ENCODE results near the gene UROC1. TPM values are rescaled to one million over a fixed set of nuclear protein-coding genes. Genes with fewer than 3 reads are reported as not detected.

The UROC1 gene
- total and polyA plus RNA-seq, 2 of the 4 experiments (the other 2 are of a cell fraction): not detected

GRCh38 chr3:126519506-126520455 lies 2.2 kb upstream of the UROC1 start:
- Histone ChIP-seq H3K56ac (ENCODE audit: extremely low read depth, insufficient read depth, low read length) (no peak overlapping the region), H2AFZ (replicated peaks; ENCODE audit: low read length, poor library complexity) (no peak overlapping the region), H3K27ac (ENCODE audit: insufficient read depth, low read length) (no peak overlapping the region), H4K8ac (ENCODE audit: low read depth in 2 of 2, low read length in 2 of 2) (no peak overlapping the region), H3K27me3 (ENCODE audit: control insufficient read depth, insufficient read depth, low read length) (peaks cover 37% of the 10 kb centered on the region), H3K23ac (ENCODE audit: low read depth, low read length) (no peak overlapping the region), H4K20me1 (ENCODE audit: insufficient read depth, low read length) (no peaks in the 10 kb centered on the region), H4K91ac (ENCODE audit: insufficient read depth, low read depth, low read length) (no peak overlapping the region), H2AK5ac (ENCODE audit: low read depth, low read length) (no peak overlapping the region), H4K5ac (ENCODE audit: low read depth, low read length) (no peak overlapping the region), H3K79me1 (ENCODE audit: low read depth in 1 of 2, low read length in 2 of 2) (no peaks in the 10 kb centered on the region), H3K4ac (ENCODE audit: low read depth, low read length) (no peak overlapping the region), H3K4me2 (ENCODE audit: low read depth, low read length) (no peak overlapping the region), H3K9me3 (ENCODE audit: control insufficient read depth, insufficient read depth, low read length) (no peaks in the 10 kb centered on the region), H2BK5ac (ENCODE audit: low read depth, low read length, poor library complexity, severe bottlenecking) (no peak overlapping the region), H3K36me3 (ENCODE audit: control insufficient read depth, insufficient read depth, low read length) (no peaks in the 10 kb centered on the region), H2BK120ac (ENCODE audit: low read depth, low read length) (no peak overlapping the region), H3K4me1 (ENCODE audit: control insufficient read depth, insufficient read depth, low read length) (no peaks in the 10 kb centered on the region; the same call in 1 of the 2 replicates), H3K18ac (ENCODE audit: low read depth, low read length) (no peak overlapping the region), H3K9ac (ENCODE audit: low read depth, low read length) (no peak overlapping the region), H3K14ac (replicated peaks; ENCODE audit: low read depth, low read length) (no peak overlapping the region), H3K9me1 (ENCODE audit: insufficient read depth, low read length) (no peaks in the 10 kb centered on the region; the same call in 1 of the 2 replicates), H3K4me3 (ENCODE audit: insufficient read depth, low read depth, low read length) (no peak overlapping the region), H2BK15ac (ENCODE audit: low read depth, low read length) (no peak overlapping the region), H2BK20ac (ENCODE audit: low read depth, low read length) (no peak overlapping the region), H2AK9ac (replicated peaks; ENCODE audit: low read depth, low read length, poor library complexity) (no peak overlapping the region)
- no peak for ATAC-seq (ENCODE audit: low read depth)
- in situ Hi-C loops (cut with MboI; ENCODE audit: low sequenced_read_pairs): loop anchor here (10.0 kb wide), 1 partner anchor 935 kb away; no protein-coding TSS in a partner anchor
- CTCF ChIA-PET: no interaction called here
- intact Hi-C loops (cut with micrococcal nuclease): loop anchor here (5.0 kb wide), 3 partner anchors 233 to 463 kb away; partner anchors contain the start of gene PLXNA1
- dilution Hi-C loops (cut with HindIII; ENCODE audit: low sequenced_read_pairs, unreplicated experiment): no loop called here
- 60% methylated on average over 1 of the region's 10 CpGs; no CpG with 5 or more reads in 1 of the 2 experiments for WGBS, 2 experiments (ENCODE audit: extremely low coverage in 2 of 2, insufficient read length in 1 of 2)
- POLR2A ChIA-PET (ENCODE audit: unreplicated experiment): no interaction called here
- DNase-seq: no peak
- no TSS peak for BruUV-seq (replicated peaks)
- TF ChIP-seq ELK1 (IDR thresholded peaks at IDR 0.05; ENCODE audit: borderline replicate concordance, low read depth, low read length) (no peak), POLR2A (IDR thresholded peaks at IDR 0.05; ENCODE audit: low read depth, low read length) (no peak), FOS (IDR thresholded peaks at IDR 0.05; ENCODE audit: low read depth, low read length) (no peak)
